ENCODE data around the gene PLXDC2. TPM values are rescaled to one million over a fixed set of nuclear protein-coding genes. Genes with fewer than 3 reads are reported as not detected.

PLXDC2 gene
- total RNA-seq, 1 experiment from 2014 or later = 0.20 TPM

DNA sequence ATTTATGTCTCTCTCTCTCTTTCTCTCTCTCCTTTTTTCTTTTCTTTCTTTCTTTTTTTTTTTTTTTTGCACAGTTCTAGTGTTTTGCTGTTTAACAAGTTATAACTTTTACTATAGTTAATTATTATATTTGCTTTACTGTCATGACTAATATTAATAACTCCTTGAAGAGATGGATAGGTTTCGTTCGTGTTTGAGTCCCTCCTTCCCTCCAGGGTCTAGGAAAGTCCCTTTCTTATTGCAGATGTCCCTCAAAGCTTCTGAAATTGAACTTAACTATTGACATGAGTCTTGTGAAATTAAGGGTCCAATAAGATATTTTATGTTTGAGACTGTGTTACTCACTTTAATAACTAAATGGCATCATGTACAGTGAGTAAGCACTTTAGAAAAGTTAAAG is 131.4 kb downstream of the PLXDC2 start (continued):
- TF ChIP-seq YY1 (IDR thresholded peaks at IDR 0.05; ENCODE audit: extremely low read depth, insufficient replicate concordance, low read depth, low read length) (no peak), CEBPB (IDR thresholded peaks at IDR 0.05; ENCODE audit: low read depth) (no peak), TCF7L2 (IDR thresholded peaks at IDR 0.05; ENCODE audit: borderline replicate concordance, extremely low read depth, insufficient read depth, insufficient read length) (no peak), CBX3 (IDR thresholded peaks at IDR 0.05; ENCODE audit: low read depth) (no peak), FOSL1 (IDR thresholded peaks at IDR 0.05; ENCODE audit: low read depth) (no peak), JUND (IDR thresholded peaks at IDR 0.05) (no peak), SIN3A (IDR thresholded peaks at IDR 0.05; ENCODE audit: low read depth) (no peak), RAD21 (IDR thresholded peaks at IDR 0.05; ENCODE audit: low read depth) (no peak)

DNA sequence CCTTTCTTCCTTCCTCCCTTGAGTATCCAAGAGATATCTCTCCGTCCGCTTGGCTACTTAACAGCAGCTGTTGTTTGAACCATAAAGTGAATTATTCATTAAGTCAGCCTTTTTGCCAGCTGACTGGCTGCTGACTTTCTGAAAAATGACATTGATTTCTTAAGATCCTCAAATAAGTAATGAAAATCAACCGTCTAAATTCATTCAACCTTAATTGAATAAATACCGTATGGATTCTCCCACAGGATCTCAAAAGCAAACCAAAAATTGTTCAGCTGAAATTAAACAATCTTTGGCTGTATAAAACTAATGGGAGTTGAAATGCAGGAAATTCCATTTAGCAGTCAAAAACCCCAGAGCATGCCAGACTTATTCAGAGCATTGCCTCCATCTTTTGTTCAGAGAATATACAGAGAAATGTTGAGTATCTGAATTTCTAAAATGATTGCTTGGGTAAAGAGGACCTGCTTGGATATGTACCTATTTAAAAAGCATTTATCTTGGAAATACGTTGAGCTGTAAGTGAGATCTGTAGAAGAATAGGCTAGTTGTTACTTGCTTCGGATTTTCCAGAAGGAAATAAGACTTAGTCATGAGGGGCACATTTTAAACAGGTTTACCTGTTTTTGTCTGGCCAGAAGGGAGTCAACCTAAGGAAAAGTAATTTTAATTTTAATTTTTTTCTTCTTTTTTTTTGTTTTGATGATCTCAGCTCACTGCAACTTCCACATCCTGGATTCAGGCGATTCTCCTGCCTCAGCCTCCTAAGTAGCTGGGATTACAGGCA is 136.2 kb downstream of the PLXDC2 start:
- Histone ChIP-seq H3K9me3 (ENCODE audit: control insufficient read depth in 1 of 2, insufficient read depth in 1 of 2, low read depth in 1 of 2, low read length in 2 of 2) (peaks cover 0 to 29% of the 10 kb centered on the region in 2 experiments; a peak in 2 of 4 replicates), H3K79me2 (ENCODE audit: insufficient read depth, low read length) (no peaks in the 10 kb centered on the region), H3K27me3 (ENCODE audit: insufficient read depth, low read length) (no peaks in the 10 kb centered on the region), H3K9me2 (ENCODE audit: insufficient read depth) (no peaks in the 10 kb centered on the region), H3K9ac (ENCODE audit: low read length) (no peak overlapping the region), H3K4me3 (replicated peaks in 1 of 2; ENCODE audit: low read depth in 1 of 2, low read length in 2 of 2) (no peak overlapping the region), H2AFZ (ENCODE audit: low read depth, low read length, poor library complexity, severe bottlenecking) (no peak overlapping the region), H3K36me3 (ENCODE audit: control insufficient read depth in 1 of 2, insufficient read depth in 2 of 2, low read length in 2 of 2) (no peaks in the 10 kb centered on the region), H3K4me2 (ENCODE audit: low read length) (no peak overlapping the region), H3K4me1 (ENCODE audit: control insufficient read depth in 1 of 2, insufficient read depth in 2 of 2, low read length in 2 of 2) (no peaks in the 10 kb centered on the region), H4K20me1 (ENCODE audit: insufficient read depth) (no peaks in the 10 kb centered on the region), H3K27ac (ENCODE audit: low read depth, low read length) (no peak overlapping the region)
- intact Hi-C loops (cut with micrococcal nuclease) = no loop called here
- ChIA-PET RAD21 (ENCODE audit: low non-redundant PET in 1 of 2, low total read pairs in 2 of 2, uncharacterized antibody in 2 of 2, unreplicated experiment in 2 of 2) (no interaction called here), POLR2A (no interaction called here), CTCF (no interaction called here)
- BruUV-seq (replicated peaks) = no TSS peak
- no peak for ATAC-seq
- TF ChIP-seq EZH2 (IDR thresholded peaks at IDR 0.05) = no peak
- TF ChIP-seq ELF1 (IDR thresholded peaks at IDR 0.05; ENCODE audit: borderline replicate concordance, low read depth) = no peak
- TF ChIP-seq, protein P1, sequence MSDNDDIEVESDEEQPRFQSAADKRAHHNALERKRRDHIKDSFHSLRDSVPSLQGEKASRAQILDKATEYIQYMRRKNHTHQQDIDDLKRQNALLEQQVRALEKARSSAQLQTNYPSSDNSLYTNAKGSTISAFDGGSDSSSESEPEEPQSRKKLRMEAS (IDR thresholded peaks at IDR 0.05) = no peak
- no peak for TF ChIP-seq SIN3A (IDR thresholded peaks at IDR 0.05; ENCODE audit: low read depth)
- TF ChIP-seq, protein P2, sequence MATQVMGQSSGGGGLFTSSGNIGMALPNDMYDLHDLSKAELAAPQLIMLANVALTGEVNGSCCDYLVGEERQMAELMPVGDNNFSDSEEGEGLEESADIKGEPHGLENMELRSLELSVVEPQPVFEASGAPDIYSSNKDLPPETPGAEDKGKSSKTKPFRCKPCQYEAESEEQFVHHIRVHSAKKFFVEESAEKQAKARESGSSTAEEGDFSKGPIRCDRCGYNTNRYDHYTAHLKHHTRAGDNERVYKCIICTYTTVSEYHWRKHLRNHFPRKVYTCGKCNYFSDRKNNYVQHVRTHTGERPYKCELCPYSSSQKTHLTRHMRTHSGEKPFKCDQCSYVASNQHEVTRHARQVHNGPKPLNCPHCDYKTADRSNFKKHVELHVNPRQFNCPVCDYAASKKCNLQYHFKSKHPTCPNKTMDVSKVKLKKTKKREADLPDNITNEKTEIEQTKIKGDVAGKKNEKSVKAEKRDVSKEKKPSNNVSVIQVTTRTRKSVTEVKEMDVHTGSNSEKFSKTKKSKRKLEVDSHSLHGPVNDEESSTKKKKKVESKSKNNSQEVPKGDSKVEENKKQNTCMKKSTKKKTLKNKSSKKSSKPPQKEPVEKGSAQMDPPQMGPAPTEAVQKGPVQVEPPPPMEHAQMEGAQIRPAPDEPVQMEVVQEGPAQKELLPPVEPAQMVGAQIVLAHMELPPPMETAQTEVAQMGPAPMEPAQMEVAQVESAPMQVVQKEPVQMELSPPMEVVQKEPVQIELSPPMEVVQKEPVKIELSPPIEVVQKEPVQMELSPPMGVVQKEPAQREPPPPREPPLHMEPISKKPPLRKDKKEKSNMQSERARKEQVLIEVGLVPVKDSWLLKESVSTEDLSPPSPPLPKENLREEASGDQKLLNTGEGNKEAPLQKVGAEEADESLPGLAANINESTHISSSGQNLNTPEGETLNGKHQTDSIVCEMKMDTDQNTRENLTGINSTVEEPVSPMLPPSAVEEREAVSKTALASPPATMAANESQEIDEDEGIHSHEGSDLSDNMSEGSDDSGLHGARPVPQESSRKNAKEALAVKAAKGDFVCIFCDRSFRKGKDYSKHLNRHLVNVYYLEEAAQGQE (IDR thresholded peaks at IDR 0.05; ENCODE audit: low read depth) = no peak
- TF ChIP-seq, protein P3, sequence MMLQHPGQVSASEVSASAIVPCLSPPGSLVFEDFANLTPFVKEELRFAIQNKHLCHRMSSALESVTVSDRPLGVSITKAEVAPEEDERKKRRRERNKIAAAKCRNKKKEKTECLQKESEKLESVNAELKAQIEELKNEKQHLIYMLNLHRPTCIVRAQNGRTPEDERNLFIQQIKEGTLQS (IDR thresholded peaks at IDR 0.05) = no peak
- TF ChIP-seq SP1 (IDR thresholded peaks at IDR 0.05; ENCODE audit: low read depth) = no peak
- TF ChIP-seq ZNF274 (IDR thresholded peaks at IDR 0.05; ENCODE audit: low read depth, low read length) = no peak
- TF ChIP-seq, protein P4, sequence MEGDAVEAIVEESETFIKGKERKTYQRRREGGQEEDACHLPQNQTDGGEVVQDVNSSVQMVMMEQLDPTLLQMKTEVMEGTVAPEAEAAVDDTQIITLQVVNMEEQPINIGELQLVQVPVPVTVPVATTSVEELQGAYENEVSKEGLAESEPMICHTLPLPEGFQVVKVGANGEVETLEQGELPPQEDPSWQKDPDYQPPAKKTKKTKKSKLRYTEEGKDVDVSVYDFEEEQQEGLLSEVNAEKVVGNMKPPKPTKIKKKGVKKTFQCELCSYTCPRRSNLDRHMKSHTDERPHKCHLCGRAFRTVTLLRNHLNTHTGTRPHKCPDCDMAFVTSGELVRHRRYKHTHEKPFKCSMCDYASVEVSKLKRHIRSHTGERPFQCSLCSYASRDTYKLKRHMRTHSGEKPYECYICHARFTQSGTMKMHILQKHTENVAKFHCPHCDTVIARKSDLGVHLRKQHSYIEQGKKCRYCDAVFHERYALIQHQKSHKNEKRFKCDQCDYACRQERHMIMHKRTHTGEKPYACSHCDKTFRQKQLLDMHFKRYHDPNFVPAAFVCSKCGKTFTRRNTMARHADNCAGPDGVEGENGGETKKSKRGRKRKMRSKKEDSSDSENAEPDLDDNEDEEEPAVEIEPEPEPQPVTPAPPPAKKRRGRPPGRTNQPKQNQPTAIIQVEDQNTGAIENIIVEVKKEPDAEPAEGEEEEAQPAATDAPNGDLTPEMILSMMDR (IDR thresholded peaks at IDR 0.05 in 2 of 3, conservative IDR thresholded peaks at IDR 0.05 in 1 of 3; ENCODE audit: borderline replicate concordance in 1 of 3, insufficient read depth in 1 of 3, low read depth in 2 of 3, low read length in 2 of 3) = no peak
- no peak for TF ChIP-seq CEBPB (IDR thresholded peaks at IDR 0.05; ENCODE audit: low read depth)
- DNase-seq (ENCODE audit: low read depth, low spot score) = no peak

Measured in HCT116 (cell line).